Adrenal gland (tissue), 5 donors: ENCODE measurements around the gene AEBP1.

ENCODE experiments used
- POLR2A ChIP-seq, 2 donors: fragments of 450-650 bp; IDR thresholded peaks; one replicate each; pipeline ENCODE4 v1.6.1; 2017; ENCODE audit warnings: antibody characterized with exemption in 2 of 2, mild to moderate bottlenecking in 2 of 2, moderate library complexity in 1 of 2
- TF ChIP-seq, protein P1 (sequence below), 6 experiments: fragments of 450-650 bp in 4 of 6; fragments of 200-600 bp in 2 of 6; sonication (generic) in 1 of 6; IDR thresholded peaks; 1 replicate in 5 of 6; 2 replicates in 1 of 6; pipeline versions ENCODE4 v1.5.1 to v1.8.0; 2016 to 2021; ENCODE audit warnings: antibody characterized with exemption in 6 of 6, mild to moderate bottlenecking in 2 of 6, moderate library complexity in 1 of 6
- donor health status: DM: no; HTN: no; CAD: no.

DNA sequence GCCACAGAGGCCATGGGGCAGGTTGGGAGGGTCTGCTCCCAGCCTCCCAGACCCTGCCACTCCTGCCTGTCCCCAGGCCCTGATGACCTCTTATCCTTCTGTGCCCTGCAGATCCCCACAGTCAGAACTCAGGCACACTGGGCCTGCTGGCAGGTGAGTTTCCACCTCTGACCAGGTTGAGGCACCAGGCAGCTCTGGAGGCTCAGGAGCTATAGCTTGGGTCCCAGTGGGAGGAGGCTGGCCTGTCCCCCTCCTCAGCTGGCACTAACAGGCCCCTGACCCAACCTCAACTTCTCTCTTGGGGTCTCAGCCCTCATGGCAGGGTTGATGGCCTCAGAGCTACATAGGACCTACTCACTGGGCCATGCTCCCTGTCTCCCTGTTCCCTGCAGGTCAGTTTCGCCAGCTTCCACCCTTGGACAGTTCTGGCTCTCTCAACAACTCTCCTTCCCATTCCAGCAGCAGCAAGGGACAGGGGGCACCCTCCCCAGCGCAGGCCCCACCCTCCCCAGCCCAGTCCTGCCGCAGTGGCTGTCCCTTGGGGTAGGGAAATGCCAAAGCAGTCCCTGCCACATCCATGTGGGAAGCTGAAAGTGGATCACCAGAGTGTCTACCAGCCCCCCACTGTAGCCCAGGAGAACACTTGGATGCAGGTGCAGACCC lies 2.7 kb upstream of the AEBP1 start:
- no peak for TF ChIP-seq POLR2A (IDR thresholded peaks at IDR 0.05)
- TF ChIP-seq, protein P1, sequence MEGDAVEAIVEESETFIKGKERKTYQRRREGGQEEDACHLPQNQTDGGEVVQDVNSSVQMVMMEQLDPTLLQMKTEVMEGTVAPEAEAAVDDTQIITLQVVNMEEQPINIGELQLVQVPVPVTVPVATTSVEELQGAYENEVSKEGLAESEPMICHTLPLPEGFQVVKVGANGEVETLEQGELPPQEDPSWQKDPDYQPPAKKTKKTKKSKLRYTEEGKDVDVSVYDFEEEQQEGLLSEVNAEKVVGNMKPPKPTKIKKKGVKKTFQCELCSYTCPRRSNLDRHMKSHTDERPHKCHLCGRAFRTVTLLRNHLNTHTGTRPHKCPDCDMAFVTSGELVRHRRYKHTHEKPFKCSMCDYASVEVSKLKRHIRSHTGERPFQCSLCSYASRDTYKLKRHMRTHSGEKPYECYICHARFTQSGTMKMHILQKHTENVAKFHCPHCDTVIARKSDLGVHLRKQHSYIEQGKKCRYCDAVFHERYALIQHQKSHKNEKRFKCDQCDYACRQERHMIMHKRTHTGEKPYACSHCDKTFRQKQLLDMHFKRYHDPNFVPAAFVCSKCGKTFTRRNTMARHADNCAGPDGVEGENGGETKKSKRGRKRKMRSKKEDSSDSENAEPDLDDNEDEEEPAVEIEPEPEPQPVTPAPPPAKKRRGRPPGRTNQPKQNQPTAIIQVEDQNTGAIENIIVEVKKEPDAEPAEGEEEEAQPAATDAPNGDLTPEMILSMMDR (IDR thresholded peaks at IDR 0.05) = no peak
